Activated CD4-positive, alpha-beta T cell treated with anti-CD3 and anti-CD28 coated beads, Interleukin-2, Interleukin-6, amounts not matched to agents 100 ng/mL and 50 ng/mL, durations not matched to agents 16 hours and 8 hours (primary cell): ENCODE measurements around the gene ACAA2.
"Not testable (repeated sequence)": the region's sequence is repeated elsewhere in the genome, so short reads cannot be mapped to it uniquely, and the experiment has no call there.

ENCODE experiments used
- DNase-seq: peaks from one replicate; pipeline ENCODE4 v3.0.0-alpha.2; 2020

The ACAA2 gene

GRCh38 chr18:49843778-49844625, 30.7 kb upstream of the ACAA2 start:
- no peak for DNase-seq

DNA sequence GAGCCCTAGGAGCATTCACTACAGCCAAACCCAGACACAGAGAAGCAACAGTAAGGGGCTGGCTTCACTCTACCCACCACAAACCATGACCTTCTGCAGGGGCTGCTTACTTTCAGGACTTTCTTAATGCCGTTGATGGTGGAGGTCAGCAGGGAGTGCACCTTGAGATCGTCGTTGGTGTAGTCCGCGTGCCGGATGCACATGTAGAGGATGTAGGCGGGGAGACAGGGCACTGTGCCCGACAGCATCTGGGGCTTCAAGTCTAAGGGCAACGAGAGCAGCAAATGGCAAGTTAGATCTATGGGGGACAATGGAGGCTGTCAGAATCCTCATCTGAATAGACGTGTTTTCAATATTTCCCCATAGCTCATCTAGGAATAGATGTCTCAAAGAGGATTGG, 29.8 kb upstream of the ACAA2 start:
- DNase-seq, result no peak

GRCh38 chr18:49842656-49843055, 29.3 kb upstream of the ACAA2 start:
- DNase-seq, result no peak

- no peak for DNase-seq
Observed at GRCh38 chr18:49841236-49842217, 28.2 kb upstream of the ACAA2 start.

DNA sequence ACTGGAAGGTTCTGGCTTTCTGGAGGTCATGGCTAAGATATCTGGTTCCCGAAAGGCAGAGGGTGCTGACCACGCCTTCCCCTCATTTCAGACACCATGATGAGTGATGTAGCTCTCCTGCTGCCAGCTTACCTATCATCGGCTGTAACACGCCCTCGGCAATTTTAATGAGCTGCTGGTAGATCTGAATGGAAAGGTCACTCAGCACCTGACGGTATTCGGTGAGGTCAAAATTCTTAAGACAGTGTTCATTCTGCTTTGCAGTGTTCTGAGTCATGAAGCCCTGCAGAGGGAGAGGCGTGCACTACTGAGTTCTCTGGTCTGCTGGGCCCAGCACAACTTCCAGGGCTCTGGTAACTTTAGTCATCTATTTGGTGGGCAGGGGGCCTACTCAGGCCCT, 25.7 kb upstream of the ACAA2 start:
- DNase-seq, result no peak

GRCh38 chr18:49838381-49838780, 25.0 kb upstream of the ACAA2 start:
- no peak for DNase-seq

- DNase-seq, result no peak
Observed at GRCh38 chr18:49837889-49838288, 24.6 kb upstream of the ACAA2 start.

DNA sequence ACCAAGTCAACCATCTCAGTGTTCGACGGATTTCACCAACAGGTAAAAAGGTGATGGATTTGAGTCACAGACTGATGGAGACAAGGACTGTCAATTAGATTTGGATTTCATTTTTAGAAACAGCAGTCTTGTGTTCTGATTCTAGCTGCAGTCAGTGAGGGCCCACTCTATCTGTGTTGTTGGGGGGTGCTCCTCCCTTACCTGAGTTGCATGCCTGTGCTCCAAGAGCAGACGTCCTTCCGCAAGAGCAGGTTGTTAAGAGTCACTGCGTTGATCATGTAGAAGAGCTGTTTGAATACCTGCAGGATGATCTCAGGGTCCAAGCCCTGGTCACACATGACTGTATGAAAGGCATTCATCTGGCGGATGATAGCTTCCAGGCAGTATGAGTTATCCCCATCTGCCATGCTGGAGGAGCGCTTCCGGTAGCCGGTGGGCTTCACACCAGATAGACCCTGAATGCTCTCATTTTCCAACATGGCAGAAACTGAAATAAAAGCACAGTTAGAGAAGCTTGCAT, 24.0 kb upstream of the ACAA2 start:
- not testable (repeated sequence) for DNase-seq

- DNase-seq, result no peak
Observed at GRCh38 chr18:49835405-49835804, 22.1 kb upstream of the ACAA2 start.

- DNase-seq, result no peak
Observed at GRCh38 chr18:49834258-49834657, 20.9 kb upstream of the ACAA2 start.

DNA sequence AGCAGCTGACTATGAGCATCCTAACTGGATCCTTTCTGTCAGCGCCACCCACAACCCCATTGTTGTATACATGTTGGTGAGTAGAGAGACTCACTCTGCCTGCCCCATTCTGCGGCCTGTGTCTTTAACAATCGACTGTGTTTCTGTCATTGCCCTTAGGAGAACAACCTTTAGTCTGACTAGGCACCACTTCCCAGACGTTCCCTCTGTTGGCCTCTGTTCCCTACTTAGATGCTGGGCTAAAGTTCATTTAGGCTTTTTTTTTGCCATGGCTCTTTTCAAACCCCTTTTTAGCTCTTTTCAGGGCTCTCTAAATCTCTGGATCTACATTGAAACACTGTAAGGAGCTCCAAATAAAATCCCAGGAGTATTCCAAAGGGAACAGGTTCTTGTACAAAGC, 20.5 kb upstream of the ACAA2 start:
- DNase-seq, result no peak

DNA sequence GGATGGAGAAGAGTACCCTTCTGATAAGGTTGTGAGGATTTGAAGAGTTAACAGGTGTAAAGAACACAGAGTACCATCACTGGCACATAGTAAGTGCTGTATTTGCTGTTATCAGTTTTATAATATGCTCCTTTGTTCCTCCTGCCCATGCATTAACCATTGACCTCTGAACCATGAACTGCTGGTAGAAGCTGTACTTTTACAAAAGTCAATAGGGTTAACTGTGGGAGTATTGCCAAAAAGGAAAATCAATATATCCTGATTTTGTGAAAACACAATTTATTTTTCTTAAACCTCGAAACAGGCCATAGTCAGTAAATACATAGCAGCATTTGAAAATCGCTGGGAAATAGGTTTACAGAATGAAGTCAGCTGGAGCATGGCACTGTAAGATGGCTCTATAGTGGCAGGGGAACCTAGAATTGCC, 18.9 kb upstream of the ACAA2 start:
- DNase-seq, result no peak

- no peak for DNase-seq
Observed at GRCh38 chr18:49827996-49828395, 14.7 kb upstream of the ACAA2 start.

- DNase-seq, result peak; percentile 69
Observed at GRCh38 chr18:49819823-49820671, 6.7 kb upstream of the ACAA2 start.

DNA sequence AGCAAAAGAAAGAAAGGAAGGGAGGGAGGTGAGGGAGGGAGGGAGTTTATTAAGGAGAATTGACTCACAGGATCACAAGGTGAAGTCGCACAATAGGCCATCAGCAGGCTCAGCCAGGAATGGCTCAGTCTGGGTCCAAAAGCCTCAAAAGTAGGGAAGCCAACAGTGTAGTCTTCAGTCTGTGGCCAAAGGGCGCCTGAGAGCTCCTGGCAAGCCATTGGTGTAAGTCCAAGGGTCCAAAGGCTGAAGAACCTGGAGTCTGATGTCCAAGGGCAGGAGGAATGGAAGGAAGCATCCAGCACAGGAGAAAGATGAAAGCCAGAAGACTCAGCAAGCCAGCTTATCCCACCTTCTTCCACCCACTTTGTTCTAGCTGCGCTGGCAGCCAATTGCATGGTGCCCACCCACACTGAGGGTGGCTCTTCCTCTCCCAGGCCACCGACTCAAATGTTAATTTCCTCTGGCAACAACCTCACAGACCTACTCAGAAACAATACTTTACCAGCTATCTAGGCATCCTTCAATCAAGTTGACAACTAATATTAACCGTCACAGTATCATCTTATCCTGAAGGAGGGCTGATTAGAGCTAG, 5.8 kb upstream of the ACAA2 start:
- no peak for DNase-seq

GRCh38 chr18:49817947-49818346, 4.6 kb upstream of the ACAA2 start:
- no peak for DNase-seq

- DNase-seq, result no peak
Observed at GRCh38 chr18:49815927-49816326, 2.6 kb upstream of the ACAA2 start.

DNA sequence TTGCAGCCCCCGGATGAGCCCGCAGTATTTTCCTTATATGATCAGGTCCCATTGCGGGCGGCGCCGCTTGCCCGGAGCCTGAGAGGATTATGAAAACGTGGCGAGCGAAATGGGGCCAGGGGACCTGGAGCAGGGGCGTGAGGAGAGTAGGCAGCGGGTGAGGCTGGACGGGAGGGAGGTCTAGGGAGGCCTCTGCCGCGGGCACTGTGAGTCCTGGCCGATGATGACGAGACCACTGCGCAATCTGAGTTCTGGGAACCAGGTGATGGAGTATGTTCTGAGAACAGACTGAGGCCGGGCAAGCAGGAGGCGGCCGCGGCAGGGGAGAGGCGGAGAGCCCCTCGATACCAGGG, 790 bp upstream of the ACAA2 start:
- DNase-seq, result peak; percentile 74

DNA sequence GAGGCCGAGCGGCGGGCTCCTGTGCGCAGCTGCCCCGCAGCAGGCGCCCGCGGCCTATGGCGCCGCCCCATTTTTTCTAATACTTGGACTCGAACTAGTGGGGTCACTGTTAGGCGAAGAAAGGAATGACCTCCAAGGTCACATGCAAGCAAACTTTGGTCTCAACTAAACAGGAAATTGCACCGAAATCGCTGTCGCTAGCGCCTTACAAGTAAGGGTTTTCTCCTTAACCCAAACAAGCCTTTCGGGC, 339 bp downstream of the ACAA2 start:
- DNase-seq, result no peak

DNA sequence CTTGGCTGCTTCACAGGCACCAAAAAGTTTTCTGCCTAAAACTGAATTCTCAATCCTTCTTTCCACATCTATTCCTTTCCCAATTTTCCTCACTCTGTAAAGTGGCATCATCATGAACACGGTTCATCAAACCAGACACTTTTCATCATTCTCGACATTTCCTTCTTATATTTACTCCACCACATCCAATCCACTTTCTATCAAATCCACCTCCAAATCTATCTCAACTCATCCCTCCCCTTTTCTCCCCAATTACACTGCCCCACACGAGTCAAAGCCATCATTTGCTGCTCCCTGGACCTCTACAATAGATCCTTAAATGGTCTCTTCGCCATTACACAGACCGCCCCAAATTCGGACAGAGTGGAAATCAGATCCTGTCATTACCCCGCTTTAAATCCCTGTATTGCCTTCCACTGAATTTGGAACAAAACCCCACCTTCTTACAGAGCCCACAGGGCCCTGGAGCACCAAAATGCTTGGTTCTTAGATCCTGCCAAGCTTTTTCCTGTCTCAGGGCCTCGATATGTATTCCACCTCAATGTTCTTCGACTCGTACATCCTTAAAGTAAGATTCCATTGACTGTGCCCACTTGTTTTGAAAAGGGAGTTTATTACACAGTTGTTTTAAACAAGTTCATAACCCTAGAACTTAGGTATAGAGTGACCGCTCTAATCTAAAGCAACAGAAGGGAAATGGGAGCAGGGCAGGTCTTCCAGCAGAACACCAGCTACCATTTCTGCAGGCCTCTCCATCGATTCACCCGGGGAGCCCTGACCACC, 856 bp downstream of the ACAA2 start:
- no peak for DNase-seq

GRCh38 chr18:49811151-49811938, 2.0 kb downstream of the ACAA2 start:
- DNase-seq, result no peak
